ENCODE results near the gene UBTD1.

UBTD1 gene

DNA sequence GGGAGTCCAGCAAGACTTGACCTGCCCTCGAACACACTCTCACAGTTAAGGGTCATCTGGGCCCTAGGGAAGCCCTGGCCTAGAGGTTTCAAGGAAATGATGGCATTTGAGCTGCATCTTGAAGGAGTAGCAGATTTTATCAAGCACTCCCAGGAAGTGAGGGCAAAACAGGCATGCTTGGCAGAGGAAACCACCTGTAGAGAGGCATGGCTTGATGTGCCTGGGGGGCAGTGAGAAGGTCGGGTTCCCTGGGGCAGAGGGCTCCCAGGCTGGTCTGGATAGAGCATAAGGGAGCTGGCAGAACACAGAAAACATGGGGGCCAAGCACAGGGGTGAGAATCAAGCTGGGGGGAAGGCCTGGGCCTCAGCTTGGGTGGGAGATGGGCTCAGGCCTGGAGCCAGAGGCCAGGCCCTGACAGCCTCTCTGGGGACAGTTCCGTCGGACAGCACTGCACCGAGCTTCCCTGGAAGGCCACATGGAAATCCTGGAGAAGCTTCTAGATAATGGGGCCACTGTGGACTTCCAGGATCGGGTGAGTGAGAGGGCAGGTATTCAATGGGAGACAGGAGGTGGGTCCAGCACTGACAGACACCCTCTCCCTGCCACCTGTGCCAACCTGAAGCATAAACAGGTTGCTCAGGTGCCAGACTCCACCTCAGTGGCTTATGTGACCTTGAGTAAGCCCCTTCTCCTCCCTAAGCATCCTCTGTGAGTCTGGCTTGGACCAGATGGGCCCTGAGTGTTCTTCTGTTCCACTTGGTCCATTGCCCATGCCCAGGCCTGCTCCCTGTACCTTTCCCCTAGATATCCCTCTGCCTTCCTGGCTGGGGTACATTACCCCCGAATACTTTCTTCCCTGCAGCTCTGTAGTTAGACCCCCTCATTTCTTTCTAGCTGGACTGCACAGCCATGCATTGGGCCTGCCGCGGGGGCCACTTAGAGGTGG is 82.0 kb downstream of the UBTD1 start:
- no peak for DNase-seq (ENCODE audit: extremely low read depth in 1 of 2, low read depth in 1 of 2)

DNA sequence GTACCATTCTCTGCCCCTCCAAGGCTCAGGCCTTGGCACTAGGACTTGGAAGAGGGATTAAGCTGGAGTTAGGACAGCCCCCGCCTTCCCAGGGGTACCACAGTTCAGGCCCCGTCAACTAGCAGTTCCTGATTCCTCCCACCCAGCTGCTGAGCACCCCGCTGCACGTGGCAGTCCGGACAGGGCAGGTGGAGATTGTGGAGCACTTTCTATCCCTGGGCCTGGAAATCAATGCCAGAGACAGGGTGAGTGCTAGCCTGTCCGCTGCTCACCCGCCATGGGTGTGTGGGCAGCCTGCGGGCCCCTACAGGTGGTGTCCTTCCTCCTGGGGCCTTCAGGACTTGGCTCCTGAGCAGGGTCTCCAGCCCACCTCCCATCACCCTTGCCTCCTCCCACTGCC is 83.4 kb downstream of the UBTD1 start:
- no peak for DNase-seq (ENCODE audit: extremely low read depth in 1 of 2, low read depth in 1 of 2)

DNA sequence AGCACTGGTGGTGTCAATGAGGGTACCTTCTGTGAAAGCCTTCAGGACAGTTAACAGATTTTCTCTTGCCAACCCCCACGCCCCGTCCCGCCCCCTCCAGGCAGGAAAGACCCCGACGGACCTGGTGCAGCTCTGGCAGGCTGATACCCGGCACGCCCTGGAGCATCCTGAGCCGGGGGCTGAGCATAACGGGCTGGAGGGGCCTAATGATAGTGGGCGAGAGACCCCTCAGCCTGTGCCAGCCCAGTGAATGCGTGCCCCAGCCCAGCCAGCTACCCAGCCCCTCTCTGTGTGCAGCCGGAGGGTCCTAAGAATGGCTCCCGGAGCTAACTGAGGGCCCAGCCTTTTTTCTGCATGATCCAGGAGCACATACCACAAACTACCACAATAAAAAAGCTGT is 84.8 kb downstream of the UBTD1 start:
- DNase-seq (ENCODE audit: extremely low read depth in 1 of 2, low read depth in 1 of 2), result no peak

DNA sequence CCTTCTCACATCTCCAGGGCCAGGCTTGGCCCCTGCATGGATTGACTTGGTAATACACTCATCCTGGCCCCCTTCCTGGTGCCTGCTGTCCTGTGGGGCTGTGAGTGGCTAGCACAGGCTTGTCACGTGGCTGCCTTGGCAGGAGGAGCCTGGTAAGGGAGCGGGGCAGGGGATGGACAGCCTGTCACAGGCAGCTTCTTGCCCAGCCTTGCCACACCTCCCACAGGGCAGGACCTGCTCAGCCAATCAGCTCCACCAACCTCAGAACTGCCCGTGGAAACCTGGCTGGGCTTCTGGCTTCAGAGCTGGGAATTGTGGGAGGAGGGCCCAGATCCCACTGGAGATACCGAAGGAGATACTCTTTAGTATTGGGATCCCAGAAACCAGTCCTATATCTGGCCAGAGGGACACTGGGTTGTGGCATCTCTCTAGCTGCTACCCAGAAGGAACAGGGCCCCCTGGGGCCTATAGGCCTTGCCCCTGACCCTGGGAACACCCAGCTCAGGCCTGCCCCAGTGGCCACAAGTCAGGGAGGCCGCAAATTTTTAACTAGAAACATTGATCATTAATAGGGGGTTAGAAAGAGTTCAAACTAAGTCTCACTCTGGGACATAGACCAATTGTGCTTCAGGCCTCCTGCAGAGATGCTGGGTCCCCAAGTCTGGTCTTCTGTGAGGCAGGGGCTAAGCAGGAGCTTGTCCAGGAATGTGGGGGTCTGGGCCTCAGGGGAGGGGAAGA is 85.5 kb downstream of the UBTD1 start, which contains the start of gene HOGA1:
HOGA1 (plus strand) TSS at position 330 of the 738 bp plus-strand sequence; CDS start at position 645, 315 bp downstream.
- DNase-seq (ENCODE audit: extremely low read depth in 1 of 2, low read depth in 1 of 2), result no peak

DNA sequence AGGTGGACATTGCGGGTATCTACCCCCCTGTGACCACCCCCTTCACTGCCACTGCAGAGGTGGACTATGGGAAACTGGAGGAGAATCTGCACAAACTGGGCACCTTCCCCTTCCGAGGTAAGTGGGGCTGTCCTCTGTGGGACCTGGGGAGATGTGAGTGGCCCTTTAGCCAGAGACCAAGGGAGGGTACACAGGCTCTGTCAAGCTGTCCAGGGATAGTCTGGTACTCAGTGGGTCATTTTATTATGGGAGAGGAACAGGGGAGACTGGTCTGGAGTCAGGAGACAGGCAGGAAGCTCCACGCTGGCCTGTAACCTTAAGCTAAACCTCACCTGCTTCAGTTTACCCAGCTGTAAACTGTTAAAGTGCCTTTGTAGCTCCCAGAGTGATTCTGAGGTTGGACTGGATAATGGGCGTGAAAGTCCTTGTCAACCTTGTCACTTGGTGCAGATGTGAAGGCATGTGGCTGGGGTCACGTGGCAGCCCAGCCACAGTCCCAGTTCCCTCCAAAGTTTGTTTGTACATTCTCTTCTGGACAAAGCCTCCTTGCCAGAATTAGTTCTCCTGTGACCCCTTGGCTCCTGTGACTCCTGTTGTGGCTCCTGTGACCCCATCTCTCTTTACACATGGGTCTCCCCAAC is 86.2 kb downstream of the UBTD1 start:
- DNase-seq (ENCODE audit: extremely low read depth in 1 of 2, low read depth in 1 of 2), result no peak

DNA sequence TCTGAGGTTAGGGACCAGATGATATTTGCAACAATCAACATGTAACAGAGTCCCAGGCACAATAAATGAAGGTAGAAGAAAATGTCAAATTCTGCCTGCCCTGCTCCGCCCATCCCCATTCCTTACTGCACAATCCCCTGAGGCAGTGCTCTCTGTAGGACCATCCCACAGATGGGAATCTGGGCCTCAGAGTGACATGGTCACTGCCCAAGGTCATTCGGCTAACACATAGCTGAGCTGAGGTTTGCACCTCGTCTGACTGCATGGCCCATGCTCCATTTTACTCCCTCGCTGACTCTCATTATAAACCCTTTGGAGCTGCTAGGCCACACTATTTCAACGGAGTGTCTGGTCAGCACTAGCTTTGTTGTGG is 86.7 kb downstream of the UBTD1 start:
- DNase-seq (ENCODE audit: extremely low read depth in 1 of 2, low read depth in 1 of 2), result no peak

DNA sequence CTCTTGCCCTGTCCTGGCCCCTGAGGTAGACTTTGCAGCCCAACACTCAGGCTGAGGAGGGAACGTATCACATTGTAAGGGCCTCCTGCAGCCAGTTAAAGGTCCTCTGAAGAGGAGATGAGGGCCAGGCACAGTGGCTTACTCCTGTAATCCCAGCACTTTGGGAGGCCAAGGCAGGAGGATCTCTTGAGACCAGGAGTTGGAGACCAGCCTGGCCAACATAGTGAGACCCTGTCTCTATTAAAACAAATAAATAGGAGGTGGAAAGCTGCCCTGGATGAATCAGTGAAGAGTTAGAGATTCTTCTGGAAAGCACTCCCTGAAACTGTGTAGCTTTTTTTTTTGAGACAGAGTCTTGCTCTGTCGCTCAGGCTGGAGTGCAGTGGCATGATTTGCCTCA is 88.5 kb downstream of the UBTD1 start:
- DNase-seq (ENCODE audit: extremely low read depth in 1 of 2, low read depth in 1 of 2), result no peak

DNA sequence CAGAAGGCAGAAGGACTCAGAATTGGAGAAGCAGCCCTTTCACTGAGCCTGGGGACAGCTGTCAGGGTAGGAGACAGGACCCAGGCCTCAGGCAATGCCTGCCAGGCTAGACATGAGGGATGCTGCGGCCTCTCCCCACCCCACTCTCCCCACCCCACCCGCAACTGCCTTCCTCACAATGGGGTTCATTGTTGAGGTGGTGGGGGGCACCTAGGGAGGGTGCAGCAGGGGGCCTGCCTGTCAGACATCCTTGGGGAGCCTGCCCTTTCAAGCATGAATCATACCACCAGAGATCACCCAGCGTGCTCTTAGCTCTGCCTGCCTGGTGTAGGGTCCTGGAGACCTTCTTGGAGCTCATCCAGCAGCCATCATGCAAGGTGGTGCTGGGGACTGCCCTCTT is 90.8 kb downstream of the UBTD1 start, which contains the start of gene C10orf62:
C10orf62 (plus strand) TSS at position 243 of the 400 bp plus-strand sequence. CDS start 177 bp downstream, outside the sequence.
- DNase-seq (ENCODE audit: extremely low read depth in 1 of 2, low read depth in 1 of 2), result no peak

DNA sequence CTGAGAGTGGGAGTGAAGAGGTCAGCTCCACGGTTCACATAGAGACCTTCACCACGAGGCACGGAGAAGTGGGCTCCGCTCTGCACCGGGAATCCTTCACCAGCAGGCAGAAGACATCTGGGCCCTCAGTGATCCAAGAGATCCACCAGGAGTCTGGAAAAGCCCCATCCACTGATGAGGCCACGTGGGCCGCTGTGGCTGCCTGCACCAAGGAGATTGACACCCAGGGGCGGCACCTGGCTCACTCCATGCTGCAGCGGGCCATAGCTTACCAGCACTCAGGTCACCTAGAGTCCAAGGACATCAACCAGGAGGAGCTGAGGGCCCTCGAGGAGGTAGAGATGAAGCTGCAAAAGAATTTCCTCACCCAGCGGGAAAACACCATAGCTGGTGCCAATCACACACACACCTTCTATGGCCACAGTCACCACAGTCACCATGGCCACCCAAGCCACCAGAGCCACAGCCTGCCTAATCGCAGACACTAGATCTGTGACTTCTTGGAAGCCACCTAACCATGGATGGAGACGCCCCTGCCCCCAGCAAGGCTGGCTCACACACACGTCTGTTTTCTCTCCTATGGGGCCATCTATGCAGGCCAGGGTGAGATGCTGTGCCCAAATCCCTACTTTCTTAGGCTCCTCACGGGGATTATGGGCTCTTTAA is 91.5 kb downstream of the UBTD1 start:
- no peak for DNase-seq (ENCODE audit: extremely low read depth in 1 of 2, low read depth in 1 of 2)

DNA sequence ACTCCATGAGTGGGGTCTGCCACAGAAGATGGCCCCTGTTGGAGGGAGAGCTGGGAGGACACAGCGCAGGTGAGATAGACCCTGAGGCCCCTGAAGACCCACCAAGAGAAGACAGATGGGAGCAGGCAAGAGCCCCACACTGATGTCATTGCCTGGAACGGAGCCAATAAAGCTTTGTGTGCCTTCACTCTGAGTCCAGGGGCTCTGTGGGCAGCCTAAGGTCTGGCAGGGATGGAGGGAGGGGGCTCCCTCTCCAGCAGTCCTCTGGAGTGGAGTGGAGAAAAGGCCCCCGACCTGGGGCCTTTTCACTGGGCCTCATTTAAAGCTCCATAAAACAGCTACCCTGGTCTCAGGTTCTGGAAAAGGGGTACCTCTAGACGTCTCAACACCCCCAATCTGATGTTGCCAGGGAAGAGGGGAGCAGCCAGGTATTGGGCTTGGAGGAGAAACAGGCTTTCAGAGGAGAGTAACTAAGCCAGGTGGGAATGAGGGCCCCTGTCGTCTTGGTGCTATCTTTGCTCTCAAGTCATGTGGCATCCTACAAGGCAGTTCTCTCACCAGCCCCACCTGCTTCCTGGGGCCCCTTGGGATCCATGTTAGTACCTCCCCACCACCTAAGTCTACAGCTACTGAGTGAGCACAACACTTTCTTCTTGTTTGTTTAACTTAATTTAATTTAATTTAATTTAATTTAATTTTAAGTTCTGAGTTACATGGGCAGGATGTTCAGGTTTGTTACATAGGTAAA is 92.2 kb downstream of the UBTD1 start:
- no peak for DNase-seq (ENCODE audit: extremely low read depth in 1 of 2, low read depth in 1 of 2)

DNA sequence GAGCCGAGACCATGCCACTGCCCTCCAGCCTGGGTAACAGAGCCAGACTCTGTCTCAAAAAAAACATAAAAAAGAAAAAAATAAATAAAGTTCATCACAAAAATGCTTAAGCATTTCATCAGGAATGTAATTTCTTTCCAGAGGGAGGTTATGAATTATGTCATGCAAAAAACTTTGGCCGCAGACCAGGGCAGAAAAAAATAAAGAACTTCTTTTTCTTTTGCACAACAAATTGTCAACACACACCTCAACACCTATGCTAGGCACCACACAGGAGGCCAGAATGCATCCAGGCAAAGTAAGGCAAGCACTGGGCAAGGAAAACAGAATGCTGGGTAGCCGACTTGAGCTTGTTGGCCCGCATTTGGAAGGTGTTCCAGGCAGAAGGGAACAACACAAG is 94.7 kb downstream of the UBTD1 start:
- DNase-seq (ENCODE audit: extremely low read depth in 1 of 2, low read depth in 1 of 2), result no peak

DNA sequence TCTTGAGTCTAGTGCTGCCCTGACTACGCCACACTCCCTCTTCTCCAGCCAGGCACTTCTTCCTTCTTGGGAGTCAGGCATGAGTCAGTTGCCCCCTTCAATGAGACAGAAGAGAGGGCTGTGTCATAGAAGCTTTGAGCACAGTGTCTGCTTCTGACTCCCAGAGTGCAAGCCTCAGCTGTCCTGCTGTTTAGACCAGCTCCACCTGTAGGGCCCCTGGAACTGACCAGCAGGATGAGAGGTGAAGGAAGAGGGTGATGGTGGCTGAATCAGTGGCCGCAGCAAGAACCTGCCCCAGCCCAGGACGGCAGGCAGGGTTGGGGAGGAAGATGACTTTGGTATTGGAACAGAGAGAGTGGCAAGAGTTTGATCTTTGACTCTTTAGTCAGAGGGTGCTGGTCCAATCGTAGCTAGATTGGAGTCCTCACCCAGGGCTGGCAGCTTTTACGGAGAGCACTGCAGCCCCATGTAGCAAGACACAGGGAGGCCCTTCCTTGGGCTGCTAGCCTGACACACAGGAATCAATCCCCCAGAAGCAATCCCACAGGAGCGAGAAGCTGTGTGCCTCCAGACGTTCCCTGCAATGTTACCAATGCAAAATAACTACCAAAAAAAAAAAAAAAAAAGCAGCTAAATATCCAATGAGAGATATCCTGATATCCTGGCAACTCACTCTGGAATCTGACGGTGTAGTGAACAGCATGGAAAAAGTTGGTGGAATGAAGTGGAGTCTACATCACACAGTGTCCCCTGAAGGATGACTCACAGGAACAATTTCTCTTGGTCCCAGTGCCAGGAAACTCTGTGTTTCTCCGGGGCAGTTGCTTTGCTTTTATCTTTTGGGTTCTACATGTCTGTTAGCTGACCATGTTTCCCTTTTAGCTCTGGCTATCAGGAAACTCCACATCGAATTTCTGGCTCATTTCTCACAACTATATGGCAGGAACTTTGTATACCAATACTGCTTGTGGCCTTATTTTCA is 97.7 kb downstream of the UBTD1 start:
- no peak for DNase-seq (ENCODE audit: extremely low read depth in 1 of 2, low read depth in 1 of 2)

DNA sequence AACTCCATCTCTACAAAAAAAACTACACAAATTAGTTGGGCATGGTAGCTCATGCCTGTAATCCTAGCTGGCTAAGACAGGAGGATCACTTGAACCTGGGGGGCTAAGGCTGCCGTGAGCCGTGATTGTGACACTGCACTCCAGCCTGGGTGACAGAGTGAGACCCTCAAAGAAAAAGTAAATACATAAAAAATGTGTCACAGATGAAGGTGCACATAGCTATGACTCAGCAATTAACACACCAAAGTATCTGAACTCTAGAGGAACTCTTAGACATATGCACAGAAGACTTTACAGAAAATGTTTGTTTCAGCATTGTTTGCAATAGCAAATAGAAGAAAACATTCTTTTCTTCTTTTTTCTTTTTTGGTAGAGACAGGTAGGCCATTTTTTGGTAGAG is 99.1 kb downstream of the UBTD1 start:
- no peak for DNase-seq (ENCODE audit: extremely low read depth in 1 of 2, low read depth in 1 of 2)

DNA sequence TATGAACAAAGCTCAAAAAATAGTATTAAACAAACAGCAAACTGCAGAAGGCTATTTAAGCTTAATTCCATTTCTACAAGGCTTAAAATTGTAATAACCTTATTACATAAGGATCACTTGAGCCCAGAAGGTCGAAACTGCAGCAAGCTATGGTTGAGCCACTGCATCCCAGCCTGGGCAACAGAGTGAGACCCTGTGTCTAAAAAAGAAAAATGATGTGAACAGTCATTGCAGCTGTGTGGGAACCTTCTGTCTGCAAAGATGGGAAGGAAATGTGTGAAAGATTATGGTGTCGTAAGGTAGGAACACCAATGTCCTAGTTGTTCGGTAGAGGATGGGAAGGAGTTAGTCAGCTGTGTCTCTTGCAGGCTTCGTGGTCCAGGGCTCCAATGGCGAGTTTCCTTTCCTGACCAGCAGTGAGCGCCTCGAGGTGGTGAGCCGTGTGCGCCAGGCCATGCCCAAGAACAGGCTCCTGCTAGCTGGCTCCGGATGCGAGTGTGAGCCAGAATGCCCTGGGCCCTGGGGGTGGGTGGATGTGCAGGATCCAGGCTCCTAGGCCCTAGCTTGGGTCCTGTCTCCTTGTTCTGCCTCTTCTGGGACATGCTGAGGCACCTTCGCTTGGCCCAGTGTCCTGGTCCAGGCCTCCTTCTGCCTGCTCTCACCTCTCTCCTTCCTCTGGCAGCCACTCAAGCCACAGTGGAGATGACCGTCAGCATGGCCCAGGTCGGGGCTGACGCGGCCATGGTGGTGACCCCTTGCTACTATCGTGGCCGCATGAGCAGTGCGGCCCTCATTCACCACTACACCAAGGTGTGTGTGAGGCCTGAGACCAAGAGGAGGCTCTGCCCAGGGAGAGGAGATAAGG is 99.9 kb downstream of the UBTD1 start:
- DNase-seq (ENCODE audit: extremely low read depth in 1 of 2, low read depth in 1 of 2), result no peak

DNA sequence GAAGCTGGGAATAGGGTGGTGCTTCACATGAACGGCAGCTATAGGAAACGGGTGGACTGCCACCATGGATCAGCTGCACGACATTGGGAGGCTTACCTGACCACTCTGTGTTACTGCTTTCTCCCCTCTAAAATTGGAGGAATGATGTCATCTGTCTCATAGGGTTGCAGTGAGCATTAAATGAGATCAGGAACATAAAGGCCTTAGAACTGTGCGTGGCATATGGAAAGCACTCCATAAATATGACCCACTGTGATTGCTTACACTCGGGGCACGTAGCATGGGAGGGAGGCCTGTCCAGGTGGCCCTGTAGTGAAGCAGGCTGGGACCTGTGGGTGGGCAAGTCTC is 100.5 kb downstream of the UBTD1 start:
- DNase-seq (ENCODE audit: extremely low read depth in 1 of 2, low read depth in 1 of 2), result no peak

DNA sequence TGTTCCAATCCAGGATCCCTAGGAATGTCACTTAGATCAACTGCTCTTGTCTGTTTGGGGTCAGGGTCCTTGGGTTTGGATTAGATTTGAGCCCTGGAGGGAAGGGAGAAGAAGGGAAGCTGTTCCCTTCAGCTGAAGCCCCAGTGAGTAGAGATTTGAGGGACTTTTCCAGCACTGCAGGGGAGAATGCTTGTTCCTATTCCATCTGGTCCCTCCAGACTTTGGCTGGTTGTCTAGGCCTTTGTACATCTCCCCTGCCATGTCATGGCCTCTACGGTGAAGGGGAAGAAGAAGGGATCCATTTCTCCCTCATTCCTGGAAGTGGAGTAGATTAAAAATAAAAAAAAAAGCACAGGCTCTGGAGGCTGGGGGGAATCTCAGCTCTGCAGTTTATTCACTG is 101.9 kb downstream of the UBTD1 start:
- no peak for DNase-seq (ENCODE audit: extremely low read depth in 1 of 2, low read depth in 1 of 2)

DNA sequence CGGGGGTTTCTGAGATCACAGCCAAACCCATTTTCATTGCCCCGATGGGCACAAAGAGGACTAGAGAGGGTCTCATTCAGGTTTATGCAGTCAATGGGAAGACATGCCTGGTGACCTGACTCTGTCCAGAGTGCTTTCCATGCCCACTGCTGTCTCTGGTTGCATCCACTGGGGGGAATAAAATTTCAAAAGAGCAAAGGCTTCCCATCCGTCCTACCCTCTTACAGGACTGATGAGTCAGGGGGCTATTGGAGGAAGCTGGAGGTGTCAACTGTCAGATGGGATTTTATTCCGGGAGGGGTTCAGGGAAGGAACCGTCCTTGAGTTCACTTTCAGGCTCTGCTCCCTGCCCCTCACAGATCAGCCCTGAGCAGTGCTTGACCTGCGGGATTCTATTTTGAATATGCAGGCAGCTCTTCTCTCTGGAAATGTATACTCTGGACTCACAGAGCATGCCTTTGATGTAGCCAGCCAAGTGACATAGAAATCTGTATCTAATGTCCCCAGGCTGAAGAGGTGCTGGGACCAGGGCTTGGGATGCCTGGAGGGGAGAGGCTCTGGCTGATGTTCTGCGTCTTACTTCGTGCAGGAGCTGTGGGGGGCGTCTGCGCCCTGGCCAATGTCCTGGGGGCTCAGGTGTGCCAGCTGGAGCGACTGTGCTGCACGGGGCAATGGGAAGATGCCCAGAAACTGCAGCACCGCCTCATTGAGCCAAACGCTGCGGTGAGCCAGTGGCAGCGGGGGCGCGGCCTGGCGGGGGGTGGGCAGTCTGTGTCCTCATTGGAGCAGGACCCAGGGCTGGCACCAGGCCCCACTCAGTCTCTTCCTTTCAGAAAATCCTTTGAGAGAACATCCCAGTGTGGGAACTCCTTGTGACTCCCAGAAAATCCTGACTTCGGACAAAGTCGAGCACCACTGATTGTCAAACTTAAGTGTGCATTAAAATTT is 102.8 kb downstream of the UBTD1 start:
- DNase-seq (ENCODE audit: extremely low read depth in 1 of 2, low read depth in 1 of 2), result no peak

Measured in stimulated activated CD8-positive, alpha-beta memory T cell treated with anti-CD3 and anti-CD28 coated beads, Interleukin-7, amount 100 ng/mL, for 48 hours (primary cell).